GM19467 (cell line): Measurements from ENCODE around the gene SPATA33.
"Not testable (repeated sequence)": the region's sequence is repeated elsewhere in the genome, so short reads cannot be mapped to it uniquely, and the experiment has no call there.

ENCODE experiments used
- ATAC-seq: cut with Tn5 transposase; IDR thresholded peaks from one replicate; pipeline ENCODE4 v1.9.1; 2021; ENCODE audit warnings: mild to moderate bottlenecking, moderate library complexity; ENCODE audit not compliant: unreplicated experiment

SPATA33 gene

DNA sequence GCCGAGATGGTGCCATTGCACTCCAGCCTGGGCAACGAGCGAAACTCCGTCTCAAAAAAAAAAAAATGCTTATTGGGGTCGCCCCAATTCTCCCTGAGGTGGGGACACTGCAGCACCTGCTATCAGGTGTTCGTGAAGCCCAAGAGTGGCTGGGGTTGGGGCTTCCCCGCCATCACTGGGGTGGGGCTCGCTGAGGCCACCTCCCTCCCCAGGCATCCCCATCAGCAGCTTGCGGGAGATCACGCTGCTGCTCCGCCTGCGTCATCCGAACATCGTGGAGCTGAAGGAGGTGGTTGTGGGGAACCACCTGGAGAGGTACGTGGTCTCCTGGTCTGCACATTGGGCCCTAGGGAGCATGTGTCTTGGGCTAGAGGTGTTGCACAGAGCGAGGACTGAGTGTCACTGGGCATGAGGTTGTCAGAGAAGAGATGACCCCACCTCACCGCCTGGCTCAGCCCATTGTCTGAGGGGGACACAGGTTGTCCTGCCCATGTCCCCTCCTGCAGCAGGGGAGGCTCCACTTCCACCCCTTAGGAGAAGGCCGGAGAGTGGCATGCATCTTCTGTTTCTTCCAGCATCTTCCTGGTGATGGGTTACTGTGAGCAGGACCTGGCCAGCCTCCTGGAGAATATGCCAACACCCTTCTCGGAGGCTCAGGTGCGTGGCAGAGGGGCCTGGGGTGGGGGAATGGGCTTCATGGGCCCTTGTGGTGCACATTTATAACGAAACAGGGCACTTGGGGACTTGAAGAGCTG lies 33.8 kb downstream of the SPATA33 start:
- no peak for ATAC-seq

DNA sequence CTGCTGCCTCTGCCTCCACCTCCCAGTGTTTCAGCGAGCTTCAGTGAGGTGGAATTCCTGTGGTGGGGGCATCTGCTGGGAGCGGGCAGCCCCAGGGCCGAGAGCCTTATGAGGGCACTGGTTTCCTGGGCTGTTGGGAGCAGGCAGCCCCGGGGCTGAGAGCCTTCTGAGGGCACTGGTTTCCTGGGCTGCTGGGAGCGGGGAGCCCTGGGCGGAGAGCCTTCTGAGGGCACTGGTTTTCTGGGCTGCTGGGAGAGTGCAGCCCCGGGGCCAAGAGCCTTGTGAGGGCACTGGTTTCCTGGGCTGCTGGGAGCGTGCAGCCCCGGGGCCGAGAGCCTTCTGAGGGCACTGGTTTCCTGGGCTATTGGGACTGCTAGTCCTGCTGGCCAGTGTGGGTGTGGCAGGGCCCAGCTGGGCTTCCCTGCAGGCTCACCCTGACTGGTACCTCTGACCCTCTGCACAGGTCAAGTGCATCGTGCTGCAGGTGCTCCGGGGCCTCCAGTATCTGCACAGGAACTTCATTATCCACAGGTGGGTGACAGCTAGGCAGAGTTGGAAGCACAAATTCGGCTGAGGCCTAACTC lies 34.4 kb downstream of the SPATA33 start:
- ATAC-seq, result no peak

DNA sequence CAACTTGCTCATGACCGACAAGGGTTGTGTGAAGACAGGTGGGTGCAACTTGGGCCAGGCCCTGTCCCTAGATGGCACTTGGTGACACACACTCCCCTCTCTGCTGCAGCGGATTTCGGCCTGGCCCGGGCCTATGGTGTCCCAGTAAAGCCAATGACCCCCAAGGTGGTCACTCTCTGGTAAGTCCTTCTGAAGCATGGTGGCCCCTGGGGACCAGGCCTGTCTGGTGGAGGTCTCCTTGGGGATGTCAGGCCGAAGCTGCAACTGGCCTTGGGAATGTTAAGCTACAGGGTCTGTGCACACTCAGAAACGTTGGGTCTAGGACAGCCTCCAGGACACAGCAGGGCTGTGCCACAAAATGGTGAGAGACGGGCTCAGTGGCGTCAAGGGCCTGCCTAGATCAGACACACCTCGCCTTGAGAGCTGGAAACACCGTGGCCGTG lies 35.7 kb downstream of the SPATA33 start:
- no peak for ATAC-seq

DNA sequence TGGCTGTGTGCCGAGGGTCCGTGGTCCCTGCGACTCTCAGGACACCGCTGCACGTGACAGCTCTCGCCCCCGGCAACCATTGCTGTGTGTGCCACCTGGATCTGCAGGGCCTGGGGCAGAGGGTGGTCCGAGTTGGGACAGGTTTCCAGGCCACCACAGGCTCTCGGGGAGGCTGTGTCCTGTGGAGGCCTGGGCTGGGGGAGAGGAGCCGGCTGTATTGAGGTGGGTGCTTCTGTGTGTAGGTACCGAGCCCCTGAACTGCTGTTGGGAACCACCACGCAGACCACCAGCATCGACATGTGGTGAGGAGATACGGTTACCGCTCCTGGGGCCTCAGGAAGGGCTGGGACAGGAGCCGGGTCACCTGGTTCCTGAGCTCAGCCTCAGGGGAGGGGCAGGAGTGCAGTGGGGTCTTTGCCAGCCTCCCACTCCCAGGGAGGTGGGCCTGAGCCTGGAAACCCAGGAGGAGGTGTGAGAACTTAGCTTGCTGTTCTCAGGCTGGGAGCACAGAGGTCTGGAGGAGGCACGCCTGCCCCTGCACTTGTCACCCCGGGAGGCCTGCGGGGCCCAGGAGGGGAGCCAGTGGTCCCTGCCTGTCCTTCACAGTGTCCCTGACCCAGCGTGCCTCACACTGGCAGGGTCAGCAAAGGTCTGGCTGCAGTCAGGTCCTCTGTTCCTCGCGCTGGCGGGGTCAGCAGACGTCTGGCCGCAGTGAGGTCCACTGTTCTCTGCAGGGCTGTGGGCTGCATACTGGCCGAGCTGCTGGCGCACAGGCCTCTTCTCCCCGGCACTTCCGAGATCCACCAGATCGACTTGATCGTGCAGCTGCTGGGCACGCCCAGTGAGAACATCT lies 36.5 kb downstream of the SPATA33 start:
- no peak for ATAC-seq

DNA sequence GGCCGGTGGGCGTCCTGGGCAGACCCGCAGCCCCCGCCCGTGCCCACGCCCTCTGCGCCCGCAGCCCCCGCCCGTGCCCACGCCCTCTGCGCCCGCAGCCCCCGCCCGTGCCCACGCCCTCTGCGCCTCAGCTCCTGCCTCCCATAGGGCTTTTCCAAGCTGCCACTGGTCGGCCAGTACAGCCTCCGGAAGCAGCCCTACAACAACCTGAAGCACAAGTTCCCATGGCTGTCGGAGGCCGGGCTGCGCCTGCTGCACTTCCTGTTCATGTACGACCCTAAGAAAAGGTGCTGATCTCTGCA lies 37.1 kb downstream of the SPATA33 start:
- ATAC-seq, result not testable (repeated sequence)

DNA sequence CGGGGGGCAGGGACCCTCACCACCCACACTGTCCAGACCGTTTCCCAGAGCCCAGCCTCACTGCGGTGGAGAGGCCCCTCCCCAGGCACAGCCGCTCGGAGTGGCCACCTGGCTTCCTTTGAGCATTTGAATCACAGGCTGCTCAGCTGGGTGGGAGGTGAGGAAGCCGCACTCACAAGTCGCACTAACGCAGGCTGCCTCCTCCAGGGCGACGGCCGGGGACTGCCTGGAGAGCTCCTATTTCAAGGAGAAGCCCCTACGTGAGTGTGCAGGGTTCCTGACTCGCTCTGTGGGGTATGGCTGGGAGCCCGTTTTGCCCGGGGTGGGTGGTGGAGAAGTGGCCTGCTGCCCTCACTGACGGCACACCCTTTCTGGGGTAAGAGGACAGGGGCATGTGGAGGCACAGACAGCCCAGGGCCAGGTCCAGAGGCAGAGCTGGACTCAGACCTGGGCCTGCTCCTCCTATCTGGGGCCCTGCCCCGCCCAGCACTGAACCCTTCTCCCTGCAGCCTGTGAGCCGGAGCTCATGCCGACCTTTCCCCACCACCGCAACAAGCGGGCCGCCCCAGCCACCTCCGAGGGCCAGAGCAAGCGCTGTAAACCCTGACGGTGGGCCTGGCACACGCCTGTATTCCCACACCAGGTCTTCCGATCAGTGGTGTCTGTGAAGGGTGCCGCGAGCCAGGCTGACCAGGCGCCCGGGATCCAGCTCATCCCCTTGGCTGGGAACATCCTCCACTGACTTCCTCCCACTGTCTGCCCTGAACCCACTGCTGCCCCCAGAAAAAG lies 37.6 kb downstream of the SPATA33 start:
- ATAC-seq, result no peak

DNA sequence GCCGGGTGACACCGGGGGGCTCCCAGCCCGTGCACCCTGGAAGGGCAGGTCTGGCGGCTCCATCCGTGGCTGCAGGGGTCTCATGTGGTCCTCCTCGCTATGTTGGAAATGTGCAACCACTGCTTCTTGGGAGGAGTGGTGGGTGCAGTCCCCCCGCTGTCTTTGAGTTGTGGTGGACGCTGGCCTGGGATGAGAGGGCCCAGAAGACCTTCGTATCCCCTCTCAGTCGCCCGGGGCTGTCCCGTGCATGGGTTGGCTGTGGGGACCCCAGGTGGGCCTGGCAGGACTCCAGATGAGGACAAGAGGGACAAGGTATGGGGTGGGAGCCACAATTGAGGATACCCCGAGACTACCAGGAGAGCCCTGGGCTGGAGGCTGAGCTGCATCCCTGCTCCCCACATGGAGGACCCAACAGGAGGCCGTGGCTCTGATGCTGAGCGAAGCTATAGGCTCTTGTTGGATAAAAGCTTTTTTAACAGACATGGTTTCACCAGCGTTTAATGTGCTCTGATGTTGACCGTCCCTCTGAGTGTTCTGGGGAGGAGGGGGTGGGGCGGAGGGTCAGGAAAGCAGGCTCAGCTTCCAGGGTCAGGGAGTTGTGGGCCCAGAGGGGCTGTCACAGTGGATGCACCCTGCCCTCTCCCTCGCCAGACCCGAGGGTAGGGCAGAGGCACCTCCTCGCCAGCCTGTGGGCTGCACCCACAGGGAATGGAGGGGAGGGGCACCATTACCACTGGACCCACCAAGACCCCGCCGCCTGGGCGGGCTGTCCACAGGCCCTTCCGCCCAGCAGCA lies 38.4 kb downstream of the SPATA33 start:
- ATAC-seq, result no peak

DNA sequence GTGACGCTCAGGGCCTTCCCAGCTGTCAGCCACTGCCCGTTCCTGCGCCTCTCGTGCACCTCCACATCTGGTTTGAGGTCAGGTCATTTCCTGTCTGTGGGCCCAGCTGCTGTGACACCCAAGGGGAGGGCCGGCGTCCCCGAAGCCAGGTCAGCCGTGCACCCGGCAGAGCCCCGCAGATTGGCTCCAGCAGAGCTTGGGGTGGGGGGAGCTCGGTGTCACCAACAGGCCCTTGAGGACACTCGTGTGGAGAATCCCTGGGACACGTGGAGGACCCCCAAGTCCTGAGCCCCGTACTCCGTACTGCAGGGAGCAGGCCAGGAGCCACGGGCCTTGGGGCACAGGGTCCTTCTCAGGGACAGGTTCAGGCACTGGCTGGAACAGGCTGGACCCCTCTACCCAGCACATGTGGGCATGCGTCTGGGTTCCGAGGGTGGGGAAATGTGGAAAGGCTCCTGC lies 39.1 kb downstream of the SPATA33 start:
- ATAC-seq, result no peak

DNA sequence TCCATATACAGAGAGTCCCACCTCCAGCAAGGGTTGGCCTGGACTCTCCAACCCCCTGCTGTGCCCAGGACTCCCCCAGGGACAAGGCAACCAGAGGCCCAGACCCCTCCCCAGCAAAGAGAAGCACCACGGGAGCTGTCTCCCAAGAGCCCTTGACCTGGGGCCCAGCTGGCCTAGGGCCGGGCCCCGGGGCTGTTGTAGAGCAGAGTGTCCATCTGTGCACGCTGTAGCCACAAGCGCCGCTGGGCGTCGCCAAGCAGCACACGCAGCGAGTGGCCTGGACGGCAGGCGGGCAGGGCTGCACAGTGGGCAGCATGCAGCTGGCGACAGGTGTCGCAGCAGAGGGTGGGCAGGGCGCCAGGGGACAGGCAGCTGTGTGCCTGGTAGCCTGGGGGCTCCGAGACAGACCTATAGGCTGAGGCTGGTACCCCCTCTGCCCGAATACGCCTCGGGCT lies 39.6 kb downstream of the SPATA33 start:
- ATAC-seq, result no peak

DNA sequence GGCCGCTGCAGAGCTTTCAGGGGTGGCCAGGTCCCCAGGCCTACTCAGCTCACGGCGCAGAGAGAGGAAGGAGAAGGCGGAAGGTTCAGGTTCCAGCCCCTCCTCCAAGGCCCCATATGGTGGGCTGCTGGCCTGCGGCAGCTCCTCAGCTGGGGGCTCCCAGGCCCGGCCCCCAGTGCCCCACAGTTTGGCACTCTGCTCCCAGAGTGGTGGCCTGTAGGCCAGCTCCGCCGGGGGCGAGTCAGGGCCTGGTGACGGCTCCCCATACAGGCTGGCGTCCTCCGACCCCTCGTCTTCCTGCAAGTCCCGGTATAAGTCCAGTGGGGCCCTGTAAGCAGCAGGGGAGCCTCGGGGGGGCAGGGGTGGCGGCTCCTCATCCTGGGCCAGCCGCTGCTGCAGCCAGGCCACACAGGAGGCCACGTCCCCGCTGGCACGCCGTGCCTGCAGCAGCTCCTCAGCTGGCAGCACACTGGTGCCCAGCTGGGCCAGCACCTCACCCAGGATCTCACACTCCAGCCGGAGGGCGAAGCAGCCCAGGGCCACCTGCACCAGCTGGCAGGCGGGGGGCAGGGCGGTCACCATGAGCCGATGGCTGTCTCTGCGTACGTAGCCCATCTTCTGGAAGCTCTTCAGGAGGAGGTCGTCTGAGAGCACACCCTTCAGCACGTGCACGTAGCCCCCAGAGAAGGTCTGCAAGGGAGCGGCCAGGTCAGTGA lies 40.1 kb downstream of the SPATA33 start:
- ATAC-seq, result no peak

DNA sequence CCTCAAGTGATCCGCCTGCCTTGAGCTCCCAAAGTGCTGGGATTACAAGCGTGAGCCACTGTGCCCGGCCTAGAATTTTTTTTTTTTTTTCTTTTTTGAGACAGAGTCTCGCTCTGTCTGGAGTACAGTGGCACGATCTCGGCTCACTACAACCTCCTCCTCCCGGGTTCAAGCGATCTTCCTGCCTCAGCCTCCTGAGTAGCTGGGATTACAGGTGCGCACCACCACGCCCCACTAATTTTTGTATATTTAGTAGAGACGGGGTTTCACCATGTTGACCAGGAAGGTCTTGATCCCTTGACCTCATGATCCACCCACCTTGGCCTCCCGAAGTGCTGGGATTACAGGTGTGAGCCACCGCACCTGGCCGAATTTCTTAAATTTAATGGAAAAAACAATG lies 41.1 kb downstream of the SPATA33 start:
- ATAC-seq, result not testable (repeated sequence)

DNA sequence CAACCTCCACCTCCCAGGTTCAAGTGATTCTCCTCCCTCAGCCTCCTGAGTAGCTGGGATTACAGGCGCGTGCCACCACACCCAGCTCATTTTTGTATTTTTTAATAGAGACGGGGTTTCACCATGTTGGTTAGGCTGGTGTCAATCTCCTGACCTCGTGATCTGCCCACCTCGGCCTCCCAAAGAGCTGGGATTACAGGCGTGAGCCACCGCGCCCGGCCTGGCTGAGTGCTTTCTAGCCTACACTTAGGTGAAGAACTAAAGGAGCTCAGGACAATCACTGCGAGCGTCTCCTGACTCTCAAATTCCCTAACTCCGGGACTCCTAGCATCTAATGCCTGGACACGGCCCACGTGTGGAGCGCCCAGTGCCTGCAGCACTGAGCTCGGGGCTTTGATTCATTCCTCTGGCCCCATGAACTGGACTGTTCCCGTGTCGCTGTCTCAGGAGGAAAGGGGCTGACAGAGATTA lies 42.0 kb downstream of the SPATA33 start:
- ATAC-seq, result not testable (repeated sequence)

DNA sequence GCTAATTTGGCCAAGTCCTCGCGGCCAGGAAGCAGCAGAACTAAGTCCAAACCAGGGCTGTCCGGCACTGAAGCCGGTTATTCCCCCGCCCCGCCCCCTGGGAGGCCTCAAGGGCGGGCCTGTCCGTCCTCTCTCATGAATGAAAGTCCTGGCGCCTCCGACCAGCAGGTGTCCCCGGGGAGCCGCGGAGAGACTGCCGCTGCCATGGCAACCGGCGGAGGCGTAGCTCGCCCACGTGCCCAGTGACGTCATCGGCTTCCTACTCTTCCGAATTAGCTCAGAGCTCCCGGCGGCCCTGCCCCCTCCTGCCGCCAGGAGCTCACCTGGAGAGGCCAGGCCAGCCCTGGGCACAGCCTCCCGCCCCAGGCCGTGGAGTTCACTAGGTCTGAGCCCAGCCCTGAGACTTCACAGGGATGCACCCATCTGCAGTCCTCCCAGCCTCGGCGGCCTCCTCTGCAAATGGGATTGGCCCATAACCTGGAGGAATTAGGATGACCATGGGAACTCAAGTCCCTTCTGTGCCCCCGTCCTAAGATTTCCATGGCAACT lies 42.5 kb downstream of the SPATA33 start:
- ATAC-seq, result peak; percentile 37

DNA sequence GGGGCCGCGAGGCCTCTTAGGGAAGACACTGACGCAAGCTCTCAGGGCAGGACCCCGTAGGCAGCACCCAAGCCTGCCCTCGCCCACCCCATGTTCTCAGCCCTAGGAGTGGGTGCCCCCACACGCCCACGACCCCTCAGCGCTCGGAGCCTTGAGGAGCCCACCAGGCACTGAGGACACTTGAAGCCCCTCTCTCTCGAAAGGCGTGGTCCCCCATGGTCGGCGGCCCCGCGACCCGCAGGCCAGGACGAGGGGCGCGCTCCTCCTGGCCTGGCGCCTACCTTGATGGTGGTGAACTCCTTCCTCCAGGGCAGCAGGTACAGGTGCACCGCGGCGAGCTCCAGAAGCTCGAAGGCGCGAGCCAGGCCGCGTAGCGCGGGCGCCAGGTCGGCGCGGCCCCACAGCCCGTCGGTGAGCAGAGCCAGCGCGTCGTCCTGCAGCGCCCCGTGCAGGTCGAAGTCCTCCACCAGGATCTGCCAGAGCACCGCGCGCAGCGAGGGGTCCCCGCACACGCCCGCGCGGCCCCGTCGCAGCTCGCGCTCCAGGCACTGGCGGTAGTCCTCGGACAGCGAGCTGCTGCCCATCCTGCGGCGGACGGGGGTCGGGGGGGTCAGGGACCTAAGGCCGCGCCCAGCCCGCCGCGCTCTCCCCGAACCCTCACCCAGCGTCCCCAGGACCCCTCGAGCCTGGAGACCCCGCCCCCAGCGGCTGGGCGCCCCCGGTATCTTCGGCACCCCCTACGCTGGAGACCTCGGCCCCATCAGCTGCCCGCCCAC lies 43.2 kb downstream of the SPATA33 start:
- ATAC-seq, result no peak

DNA sequence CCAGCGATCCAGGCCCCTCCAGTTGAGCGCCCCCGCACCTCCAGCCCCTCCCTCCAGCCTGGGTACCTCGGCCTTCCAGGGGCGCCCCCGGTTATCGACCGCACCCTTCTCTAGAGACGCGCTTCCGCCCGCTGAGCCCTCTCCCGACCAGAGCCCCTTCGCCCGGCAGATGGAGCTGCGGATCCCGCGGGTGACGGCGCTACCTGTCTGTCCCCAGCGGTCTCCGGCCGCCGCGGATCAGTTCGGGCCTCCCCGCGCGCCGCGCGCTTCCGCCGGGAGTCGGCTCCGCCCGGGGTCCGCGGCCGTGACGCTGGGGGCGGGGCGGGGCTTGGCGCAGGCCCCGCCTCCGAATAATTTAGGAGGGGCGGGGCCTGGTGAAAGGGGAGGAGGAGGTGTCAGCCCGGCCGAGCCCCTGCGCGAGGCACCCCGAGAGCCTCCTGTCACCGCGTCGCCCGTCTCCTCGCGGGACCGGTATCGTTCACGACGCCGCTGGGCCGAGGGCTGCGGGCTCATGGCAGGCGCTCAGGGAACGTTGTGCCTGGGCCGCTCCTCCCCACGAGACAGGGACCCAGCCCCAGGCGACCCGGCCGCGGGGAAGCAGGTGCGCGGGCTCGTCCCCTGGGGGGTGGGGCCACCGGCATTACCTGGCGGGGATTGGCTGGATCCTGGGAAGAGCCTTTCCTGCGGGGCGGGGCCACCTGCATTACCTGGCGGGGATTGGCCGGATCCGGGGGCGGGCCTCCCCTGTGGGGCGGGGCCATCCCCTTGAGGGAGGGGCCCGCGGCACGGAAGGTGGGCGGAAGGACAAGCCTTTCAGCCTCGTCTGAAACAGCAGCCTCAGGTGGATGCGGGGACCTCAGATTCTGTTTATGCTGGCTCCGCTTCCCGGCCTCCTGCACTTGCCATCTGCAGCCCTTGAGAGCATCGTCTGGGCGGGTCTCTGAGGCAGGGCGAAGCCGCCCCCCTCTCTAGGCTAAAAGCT lies 44.1 kb downstream of the SPATA33 start, which contains the start of gene SPATA2L:
Gene SPATA2L, minus strand, starts transcription at position 281 of the 982 bp plus-strand sequence. CDS start 473 bp downstream, outside the sequence.
- peak; percentile 63 for ATAC-seq

DNA sequence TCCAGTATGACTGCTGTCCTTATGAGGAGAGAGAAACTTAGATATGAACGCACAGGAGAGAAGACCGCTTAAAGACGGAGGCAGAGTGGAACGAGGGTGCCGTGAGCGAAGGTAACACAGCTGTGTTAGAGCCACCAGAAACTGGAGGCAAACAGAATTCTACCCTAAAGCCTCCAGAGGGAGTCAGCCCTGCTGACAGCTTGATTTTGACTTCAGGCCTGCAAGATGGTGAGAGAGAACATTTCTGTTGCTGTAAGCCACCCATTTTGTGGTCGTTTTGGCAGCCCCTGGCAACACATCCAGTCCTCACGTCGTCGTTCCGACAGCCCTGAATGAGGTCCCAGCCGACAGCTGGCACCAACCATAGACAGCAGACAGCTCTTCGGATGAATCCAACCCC lies 46.6 kb downstream of the SPATA33 start:
- ATAC-seq, result no peak

DNA sequence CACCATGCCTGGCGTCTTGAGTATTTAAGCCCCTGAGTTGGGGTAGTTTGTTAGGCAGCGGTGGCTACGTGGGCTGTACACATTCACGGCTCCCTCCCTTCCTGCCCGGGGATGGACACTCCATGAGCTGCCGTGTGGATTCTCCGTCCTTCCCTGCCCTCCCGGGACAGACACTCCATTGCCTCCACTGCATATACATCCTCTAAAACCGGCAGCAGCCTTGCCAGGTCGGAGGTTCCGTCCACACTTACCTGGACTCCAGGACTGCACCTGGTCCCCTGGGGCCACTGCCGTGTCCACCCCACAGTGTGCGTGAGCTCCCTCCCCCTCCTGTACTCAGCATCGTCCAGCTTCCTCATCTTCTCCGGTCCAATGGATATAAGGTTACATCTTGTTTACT lies 47.4 kb downstream of the SPATA33 start:
- ATAC-seq, result no peak
